Myocyte (in vitro differentiated cells): Measurements from ENCODE around the gene PRLR. TPM values are rescaled to one million over a fixed set of nuclear protein-coding genes. Genes with fewer than 3 reads are reported as not detected.
A peak's percentile ranks its signal among the peaks of the same experiment; 100 is the strongest.
"Not testable (repeated sequence)": the region's sequence is repeated elsewhere in the genome, so short reads cannot be mapped to it uniquely, and the experiment has no call there.

Experiments used
- DNase-seq: peaks from one replicate; pipeline ENCODE4 v3.0.0-alpha.2; 2012; ENCODE audit warnings: low read depth
- total RNA-seq: library from RNA; depleted of rRNA; stranded (reverse); fragments of >200 nt; gene quantifications from 2 replicates; pipeline ENCODE4 v1.2.3, GENCODE V29; 2014

Gene PRLR
- total RNA-seq, 1 donor from 2014 or later = not detected

DNA sequence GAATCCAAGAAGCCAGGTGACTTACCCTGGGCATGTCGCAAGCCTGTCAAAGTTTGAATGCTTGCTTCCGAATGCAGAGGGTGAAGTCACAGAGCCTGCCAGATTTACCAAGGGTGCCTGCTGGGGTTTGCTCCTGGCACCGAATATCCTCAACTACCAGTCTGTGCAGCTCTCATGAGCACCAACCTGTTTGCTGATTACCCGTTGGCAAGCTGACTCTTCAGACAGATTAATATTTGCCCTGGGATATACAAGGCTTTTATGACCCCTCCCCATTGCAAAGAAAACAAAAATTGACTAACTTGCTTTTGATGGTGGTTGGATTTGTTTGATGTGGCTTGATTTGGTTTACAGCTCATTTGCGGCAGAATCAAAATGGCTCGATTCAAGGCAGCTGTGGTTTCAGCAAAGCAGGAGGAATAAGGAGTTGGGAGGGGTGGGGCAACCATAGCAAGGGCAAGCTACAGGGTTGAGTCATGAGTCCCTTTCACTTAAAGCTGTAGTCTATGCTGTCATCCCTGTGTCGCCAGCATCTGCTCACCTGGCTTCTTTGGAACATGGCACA lies 100.3 kb downstream of the PRLR start:
- peak; percentile 65 for DNase-seq

- DNase-seq = peak; percentile 80
Measured at GRCh38 chr5:35129276-35129675, 101.0 kb downstream of the PRLR start.

DNA sequence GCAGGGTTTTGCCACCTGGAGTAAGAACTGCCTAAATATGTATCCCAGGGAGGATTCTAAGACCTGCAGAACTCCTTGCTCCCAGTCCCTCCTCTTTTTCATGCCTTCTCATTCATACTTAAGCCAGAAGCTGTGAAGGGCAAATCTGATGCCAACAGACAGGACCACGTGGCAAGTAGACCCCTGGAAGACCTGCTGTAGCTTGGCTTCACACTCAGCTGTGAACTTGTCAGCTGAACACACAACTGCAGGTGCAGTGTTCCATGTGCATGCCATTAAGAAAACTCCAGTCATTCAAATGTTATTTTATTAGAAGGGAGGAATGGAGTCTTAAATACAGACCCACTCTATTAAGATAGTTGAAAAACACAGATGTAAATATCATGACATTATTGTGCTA lies 103.3 kb downstream of the PRLR start:
- DNase-seq = no peak

DNA sequence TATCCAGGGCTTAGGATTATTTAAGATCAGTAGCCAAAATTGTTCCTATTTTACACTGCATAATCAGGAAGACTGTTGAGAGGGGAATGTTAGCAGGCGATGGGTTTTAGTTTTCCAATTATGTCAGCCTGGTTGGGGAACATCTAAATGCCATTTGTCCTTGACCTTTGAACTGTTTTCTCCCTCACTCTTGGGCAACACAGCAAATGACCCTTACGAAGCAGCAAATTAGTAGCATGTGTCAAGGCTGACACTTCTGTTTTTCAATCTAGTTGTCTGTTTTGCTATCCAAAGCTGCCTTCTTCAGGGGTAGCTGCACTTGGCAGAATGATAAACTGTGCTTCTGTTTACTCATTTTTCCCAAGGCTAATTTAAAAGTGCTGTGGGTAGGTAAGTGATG lies 104.5 kb downstream of the PRLR start:
- no peak for DNase-seq

GRCh38 chr5:35124932-35125331 lies 105.4 kb downstream of the PRLR start:
- DNase-seq = no peak

GRCh38 chr5:35122819-35123218 lies 107.5 kb downstream of the PRLR start:
- no peak for DNase-seq

DNA sequence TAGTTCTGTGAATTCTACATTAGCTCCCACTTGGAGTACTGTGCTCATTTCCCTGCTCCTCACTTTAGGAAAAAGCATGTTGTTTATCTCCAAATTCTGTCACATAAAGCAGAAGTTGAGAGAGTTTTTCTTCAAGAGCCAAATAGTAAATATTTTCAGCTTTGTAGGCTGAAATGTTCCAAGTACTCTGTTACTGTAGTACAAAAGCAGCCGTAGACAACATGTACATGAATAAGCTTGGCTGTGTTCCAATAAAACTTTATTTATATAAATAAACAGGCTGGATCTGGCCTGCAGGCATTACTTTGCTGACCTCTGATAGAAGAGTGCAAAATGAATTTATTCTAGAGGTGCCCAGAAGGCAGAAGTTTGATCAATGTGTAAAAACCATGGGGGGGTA lies 109.6 kb downstream of the PRLR start:
- DNase-seq = no peak

- no peak for DNase-seq
Measured at GRCh38 chr5:35117967-35118366, 112.3 kb downstream of the PRLR start.

GRCh38 chr5:35115920-35116319 lies 114.4 kb downstream of the PRLR start:
- no peak for DNase-seq

DNA sequence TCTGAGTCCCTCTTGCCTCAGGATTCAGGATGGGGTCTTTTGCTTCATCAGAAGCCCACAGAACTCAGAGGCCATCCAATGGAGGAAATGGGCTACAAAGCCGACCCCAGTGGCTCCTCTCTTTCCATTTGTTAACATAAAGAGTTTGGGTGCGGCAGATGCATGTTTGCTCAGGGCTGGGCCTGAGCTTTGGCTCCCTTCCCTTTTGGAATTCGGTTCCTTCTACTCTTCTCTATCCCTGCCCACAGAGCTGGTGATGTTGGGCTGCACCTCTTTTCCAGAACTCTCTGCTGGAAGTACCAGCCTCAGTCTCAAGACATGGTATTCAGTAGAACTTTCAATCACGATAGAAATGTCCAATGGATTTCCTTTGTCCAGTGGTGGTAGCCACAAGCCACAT lies 115.6 kb downstream of the PRLR start:
- DNase-seq = no peak

GRCh38 chr5:35112300-35112699 lies 118.0 kb downstream of the PRLR start:
- no peak for DNase-seq

DNA sequence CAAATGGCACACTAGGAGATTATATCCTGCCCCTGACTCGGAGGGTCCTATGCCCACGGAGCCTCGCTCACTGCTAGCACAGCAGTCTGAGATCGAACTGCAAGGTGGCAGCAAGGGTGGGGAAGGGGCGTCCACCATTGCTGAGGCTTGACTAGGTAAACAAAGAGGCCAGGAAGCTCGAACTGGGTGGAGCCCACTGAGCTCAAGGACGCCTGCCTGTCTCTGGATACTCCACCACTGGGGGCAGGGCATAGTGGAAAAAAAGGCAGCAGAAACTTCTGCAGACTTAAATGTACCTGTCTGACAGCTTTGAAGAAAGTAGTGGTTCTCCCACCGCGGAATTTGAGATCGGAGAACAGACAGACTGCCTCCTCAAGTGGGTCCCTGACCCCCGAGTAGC lies 125.7 kb downstream of the PRLR start:
- not testable (repeated sequence) for DNase-seq

DNA sequence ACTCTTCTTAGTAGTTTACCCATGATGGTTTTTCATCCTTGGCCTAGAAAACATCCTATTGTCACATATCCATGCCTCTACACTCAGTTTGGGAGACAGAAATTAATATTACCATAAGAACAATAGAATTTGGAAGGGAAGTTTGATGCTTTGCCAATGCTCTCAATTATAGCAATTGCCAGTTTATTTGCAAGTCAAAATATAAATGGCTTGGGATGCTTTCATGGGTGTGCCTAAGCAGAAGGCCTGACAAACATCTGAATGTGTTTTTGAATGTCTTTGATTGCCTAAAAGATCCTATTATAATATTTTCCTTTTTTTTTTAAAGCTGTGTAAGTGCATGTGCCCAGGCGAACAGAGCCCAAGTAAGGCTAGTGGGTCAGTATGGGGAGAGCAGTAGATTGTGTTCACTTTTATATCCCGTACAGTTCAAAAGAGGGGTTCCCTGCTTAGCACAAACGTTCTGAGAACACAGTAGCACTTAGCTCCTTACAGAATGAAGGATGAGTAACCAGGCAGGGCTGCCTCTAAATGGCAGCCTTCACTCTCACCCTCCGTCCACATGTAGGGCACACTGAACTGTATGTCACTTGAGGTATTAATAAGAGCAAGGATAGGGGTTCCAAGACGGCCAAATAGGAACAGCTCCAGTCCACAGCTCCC lies 126.5 kb downstream of the PRLR start:
- DNase-seq = no peak

- DNase-seq = not testable (repeated sequence)
Measured at GRCh38 chr5:35101720-35102119, 128.6 kb downstream of the PRLR start.

- no peak for DNase-seq
Measured at GRCh38 chr5:35101016-35101415, 129.3 kb downstream of the PRLR start.

DNA sequence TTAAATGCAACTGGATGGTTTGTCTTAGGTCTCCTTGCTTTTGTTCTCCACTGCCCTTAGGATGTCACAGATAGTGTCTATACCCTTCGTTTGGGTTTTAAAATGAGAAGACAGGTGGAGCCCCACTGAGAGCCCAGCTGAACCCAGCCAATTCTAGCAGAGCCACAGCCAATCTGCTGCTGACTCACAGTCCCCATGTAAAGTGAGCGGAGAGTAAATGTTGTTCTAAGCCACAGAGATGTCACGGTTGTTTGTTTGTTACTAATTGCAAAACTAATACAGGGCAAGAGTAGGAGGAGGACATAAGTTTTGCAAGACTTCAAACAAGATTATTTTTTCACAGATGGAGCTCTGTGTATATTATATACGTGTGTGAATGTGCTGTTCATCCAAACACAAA lies 132.1 kb downstream of the PRLR start:
- DNase-seq = no peak

DNA sequence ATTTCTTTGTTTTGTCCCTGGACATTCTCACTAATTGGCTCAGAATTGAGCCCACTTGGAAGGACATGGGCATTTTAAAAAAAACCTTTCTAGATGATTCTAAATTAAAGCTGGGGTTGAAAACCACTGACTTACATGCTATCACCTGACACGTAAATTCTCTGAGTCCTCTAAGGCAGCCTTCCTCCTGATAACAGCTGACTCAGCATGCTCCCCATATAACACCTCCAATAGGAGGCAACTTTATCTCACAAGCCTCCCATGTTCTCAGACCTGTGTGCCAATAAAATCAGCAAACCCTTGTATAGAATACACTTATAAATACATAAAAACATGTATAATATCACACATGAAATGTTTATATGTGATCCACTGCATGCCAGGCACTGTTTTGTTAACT lies 133.4 kb downstream of the PRLR start:
- DNase-seq = no peak

- DNase-seq = no peak
Measured at GRCh38 chr5:35096216-35096615, 134.1 kb downstream of the PRLR start.

DNA sequence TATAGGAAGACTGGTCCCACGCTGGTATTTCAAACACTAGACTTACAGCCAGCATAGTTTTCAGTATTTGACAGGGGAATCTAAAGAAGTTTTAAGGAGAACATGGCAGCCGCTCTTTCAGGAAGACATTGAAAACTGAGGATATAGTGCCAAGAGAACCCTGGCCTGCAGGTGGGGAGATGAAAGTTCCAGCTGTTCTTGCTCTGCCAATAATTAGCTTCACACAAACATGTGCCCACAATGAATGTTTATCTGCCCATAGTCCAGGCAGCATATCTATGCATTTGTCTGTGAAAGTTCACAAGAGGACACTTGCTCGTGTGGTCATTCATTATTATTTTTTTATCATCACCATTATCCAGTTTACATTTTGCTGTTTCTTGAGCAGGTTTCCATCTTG lies 134.9 kb downstream of the PRLR start:
- no peak for DNase-seq

GRCh38 chr5:35094948-35095347 lies 135.3 kb downstream of the PRLR start:
- no peak for DNase-seq

- DNase-seq = no peak
Measured at GRCh38 chr5:35092703-35093102, 137.6 kb downstream of the PRLR start.

DNA sequence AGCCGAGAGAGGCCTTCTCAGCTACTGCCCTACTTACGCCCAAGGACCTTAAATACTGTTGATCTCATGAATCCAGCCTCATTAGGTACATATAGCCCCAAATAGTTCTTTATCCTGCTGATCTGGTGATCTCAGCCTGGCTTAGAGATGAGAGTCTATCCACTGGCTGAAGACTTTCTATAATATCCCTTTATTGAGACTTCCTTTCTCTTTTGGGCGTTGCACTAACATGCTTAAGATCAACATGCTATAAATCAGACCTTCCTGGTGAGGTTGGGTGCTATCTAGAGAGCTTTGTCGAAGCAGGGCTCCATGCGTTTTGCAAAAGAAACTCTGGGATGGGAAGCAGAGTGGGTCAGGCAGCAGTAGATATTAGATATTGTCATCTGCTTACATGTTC lies 138.6 kb downstream of the PRLR start:
- DNase-seq = no peak
